Esophagus squamous epithelium (tissue), 4 donors: ENCODE measurements around the gene SLC16A5.

Source experiments
- CTCF ChIP-seq, 6 experiments: fragments of 450-650 bp in 4 of 6; fragments of 200-600 bp in 2 of 6; sonication (generic) in 2 of 6; IDR thresholded peaks; one replicate each; pipeline ENCODE4 v1.5.1; 2016 to 2019; ENCODE audit warnings: antibody characterized with exemption in 6 of 6, mild to moderate bottlenecking in 4 of 6, moderate library complexity in 4 of 6
- POLR2A ChIP-seq, 4 donors: fragments of 450-650 bp; IDR thresholded peaks; one replicate each; pipeline ENCODE4 v1.6.1; 2017; ENCODE audit warnings: antibody characterized with exemption in 4 of 4, mild to moderate bottlenecking in 4 of 4, moderate library complexity in 3 of 4

GRCh38 chr17:75061618-75062017 is 26.1 kb upstream of the SLC16A5 start:
- TF ChIP-seq POLR2A (IDR thresholded peaks at IDR 0.05) (no peak), CTCF (IDR thresholded peaks at IDR 0.05) (no peak)
